GM10847 (cell line): ENCODE data around the gene GSTO1.

ENCODE experiments used
- POLR2A ChIP-seq: IDR thresholded peaks from 2 replicates; pipeline ENCODE4 v1.6.1; 2011; ENCODE audit not compliant: insufficient read length; ENCODE audit errors: extremely low read depth

GSTO1 gene

GRCh38 chr10:104254493-104255310 is at the start of gene GSTO1:
TSS of gene GSTO1 (plus strand) at chr10:104254892. CDS start at chr10:104254929, 37 bp downstream.
- TF ChIP-seq POLR2A, result peak; percentile 81

DNA sequence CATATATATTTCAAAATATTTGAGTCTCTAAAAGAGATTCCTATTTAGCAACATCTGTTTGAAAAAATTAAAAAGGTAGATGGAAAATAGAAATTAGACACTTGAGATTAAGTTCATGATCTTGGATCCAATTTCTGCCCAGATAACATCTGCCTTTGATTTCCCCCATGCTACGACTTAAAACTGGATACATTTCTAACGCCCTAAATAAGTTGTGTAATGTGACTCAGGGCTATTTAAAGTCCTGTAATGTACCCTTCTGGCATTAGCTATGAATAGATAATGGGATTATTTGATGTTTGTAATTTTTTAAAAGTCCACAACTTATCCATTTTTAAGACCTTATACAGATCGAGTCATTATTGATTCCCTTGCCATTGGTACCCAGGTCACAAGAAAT is 46.0 kb upstream of the GSTO1 start:
- TF ChIP-seq POLR2A, result no peak

DNA sequence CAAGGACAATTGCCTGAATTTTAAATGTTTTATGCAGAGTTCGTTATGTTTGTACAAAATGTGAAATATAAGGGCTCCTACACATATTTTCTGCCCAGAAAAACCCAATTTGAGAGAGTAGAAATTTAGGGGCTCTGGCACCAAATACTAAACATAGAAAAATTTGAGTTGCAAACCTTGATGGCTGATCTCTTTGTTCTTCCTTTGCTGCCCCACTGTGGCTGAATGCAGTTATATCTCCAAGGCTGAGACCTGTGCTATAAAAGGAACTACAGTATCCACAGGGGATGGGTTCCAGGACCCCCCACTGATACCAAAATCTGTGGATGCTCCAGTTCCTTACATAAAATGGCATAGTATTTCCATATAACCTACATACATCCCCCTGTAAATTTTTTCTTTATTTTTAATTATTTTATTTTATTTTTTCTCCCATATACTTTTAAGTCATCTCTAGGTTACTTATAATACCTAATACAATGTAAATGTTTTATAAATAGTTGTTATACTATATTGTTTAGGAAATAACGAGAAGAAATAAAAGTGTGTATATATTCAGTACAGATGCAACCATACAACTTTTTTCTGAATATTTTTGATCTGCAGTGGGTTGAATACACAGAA is 45.0 kb upstream of the GSTO1 start:
- no peak for TF ChIP-seq POLR2A

DNA sequence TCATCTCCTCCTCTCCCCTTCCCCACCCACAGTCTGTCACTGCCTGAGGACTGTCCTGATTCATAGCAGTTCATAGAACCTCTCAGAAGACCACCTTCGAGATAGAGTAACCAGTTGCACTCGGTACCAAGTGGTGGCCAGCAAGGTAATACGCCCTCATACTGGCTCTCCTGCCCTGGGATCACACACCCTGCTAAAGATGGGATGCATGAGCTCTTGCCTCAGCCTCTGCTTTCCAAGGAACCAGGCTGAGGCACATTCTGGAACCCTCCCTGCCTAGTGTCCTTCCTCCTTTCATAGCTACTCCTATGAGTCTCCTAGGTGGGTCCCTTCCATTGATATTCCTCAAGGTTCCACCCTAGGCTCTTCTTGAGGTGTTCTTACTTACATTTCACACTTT is 38.1 kb upstream of the GSTO1 start:
- TF ChIP-seq POLR2A, result no peak

- no peak for TF ChIP-seq POLR2A
Observed at GRCh38 chr10:104218751-104219150, 35.9 kb upstream of the GSTO1 start.

- TF ChIP-seq POLR2A, result no peak
Observed at GRCh38 chr10:104220522-104220921, 34.2 kb upstream of the GSTO1 start.

DNA sequence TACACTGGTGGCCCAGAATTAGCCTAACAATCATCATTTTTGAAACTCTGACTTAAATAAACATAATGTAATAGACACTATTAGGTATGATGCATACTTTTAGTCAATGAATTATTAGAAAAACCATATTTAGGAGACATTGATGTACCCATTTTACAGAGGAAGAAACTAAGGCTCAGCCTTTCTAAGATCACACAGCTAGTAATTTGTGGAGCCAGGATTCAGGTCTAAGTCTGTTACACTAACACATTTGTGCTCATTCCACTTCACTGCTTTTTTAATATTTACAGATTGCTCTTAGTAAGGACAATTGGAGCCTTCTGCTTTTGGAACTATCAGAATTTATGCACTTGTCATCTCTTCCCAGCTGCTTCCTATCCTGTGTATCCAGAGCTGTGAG is 31.4 kb upstream of the GSTO1 start:
- TF ChIP-seq POLR2A, result no peak

DNA sequence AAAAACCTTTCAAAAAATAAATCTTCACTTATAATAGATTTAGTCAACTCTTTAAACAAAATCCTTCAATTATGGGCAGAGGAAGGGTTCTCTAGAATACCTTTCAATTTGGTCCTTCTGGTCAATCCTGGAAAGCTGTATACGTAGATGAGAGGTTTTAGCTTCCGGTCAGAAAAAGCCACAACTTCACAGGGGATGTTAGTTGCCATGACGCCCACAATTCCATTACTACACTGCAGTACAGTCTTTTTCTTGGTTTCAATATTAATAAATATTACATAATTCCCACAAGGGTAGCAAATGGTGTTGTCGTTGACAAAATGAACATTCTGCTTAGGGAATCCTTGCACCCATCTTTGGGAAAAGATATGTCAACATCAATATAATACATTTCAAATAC is 24.2 kb upstream of the GSTO1 start:
- no peak for TF ChIP-seq POLR2A

DNA sequence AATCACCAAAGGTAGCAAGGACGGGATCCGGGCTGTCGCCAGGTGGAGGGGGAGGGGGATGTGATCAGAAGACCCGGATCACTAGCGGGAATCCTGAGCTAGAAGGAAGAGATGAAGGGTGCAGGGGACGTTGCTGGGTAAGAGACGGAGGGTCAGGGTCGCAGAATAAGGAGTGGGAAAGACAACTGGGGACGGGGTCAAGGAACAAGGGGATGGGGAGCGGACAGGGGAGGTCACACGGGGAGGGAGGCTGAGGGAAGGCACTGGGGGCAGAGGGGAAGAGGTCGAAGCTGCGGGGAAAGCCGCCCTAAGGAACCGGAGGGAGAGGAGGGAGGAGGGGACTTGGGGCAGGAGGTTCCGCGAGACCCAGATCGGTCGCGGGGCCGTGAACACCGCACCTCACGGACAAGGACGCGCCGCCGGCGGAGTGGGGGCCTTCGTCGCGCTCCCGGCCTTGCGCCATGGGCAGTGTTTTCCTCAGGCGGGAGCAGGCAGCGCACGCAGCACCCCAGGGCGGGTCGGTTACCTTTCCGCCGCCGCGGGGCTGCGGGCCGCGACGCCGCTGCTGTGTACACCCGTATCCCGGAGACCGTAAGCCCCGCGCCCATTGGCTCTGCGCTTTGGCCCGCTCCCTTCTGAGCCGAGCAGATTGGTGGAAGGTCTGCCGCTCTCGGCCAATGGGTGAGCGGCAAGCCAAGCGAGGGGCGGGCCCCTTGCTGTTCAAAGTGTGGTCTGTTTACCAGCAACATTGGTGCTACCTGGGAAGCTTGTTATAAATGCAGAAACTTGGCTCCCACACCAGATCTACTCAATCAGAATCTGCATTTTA is 22.7 kb upstream of the GSTO1 start, which contains the start of gene CFAP43:
Gene CFAP43 (minus strand): TSS at position 581 of the 829 bp plus-strand sequence. CDS start 118 bp downstream, at position 463.
- TF ChIP-seq POLR2A, result no peak

- TF ChIP-seq POLR2A, result no peak
Observed at GRCh38 chr10:104232613-104233102, 22.0 kb upstream of the GSTO1 start.

- no peak for TF ChIP-seq POLR2A
Observed at GRCh38 chr10:104233817-104234216, 20.9 kb upstream of the GSTO1 start.

DNA sequence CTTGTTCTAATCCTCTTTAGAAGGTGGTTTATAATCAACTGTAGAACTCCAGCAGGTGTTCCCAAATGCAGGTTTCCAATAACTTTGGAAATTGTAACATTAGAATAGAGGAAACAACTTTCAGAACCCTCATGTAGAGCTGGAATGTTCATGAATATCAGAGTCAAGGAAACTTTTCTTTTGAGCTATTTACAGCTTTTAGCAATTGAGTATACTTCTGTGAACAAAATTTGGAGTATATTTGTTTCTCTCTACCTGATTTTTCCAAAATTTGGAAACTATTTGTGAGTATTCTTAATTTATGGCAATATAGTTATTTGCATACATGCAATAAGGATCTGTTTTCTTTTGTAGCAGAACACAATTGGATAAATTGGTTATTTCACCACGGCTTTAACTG is 19.8 kb upstream of the GSTO1 start:
- TF ChIP-seq POLR2A, result no peak

GRCh38 chr10:104235801-104236200 is 18.9 kb upstream of the GSTO1 start:
- TF ChIP-seq POLR2A, result no peak

- TF ChIP-seq POLR2A, result no peak
Observed at GRCh38 chr10:104240078-104240477, 14.6 kb upstream of the GSTO1 start.

- no peak for TF ChIP-seq POLR2A
Observed at GRCh38 chr10:104242545-104242944, 12.1 kb upstream of the GSTO1 start.

DNA sequence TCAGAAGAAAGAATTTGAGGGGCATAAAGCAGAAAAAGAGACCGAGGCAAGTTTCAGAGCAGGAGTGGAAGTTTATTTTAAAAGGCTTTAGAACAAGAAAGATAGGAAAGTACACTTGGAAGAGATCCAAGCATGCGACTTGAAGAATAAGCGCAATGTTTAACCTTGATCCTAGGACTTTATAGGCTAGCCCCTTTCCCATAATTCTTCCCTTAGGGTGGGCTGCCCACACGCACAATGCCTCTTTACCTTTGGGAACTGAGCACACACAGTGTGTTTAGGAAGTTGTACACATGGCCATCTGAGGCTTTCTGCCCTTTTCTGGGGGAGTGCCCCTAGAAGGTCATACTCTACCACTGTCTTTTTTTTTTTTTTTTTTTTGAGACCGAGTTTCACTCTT is 11.2 kb upstream of the GSTO1 start:
- no peak for TF ChIP-seq POLR2A

GRCh38 chr10:104245066-104245632 is 9.5 kb upstream of the GSTO1 start:
- no peak for TF ChIP-seq POLR2A
